K562 (cell line): ENCODE results near the gene HOXB8. TPM values are rescaled to one million over a fixed set of nuclear protein-coding genes. Genes with fewer than 3 reads are reported as not detected.

ENCODE experiments used
- BRD4 ChIP-seq: fragments of 200-600 bp; sonication (generic); IDR thresholded peaks from 2 replicates; pipeline ENCODE4 v1.6.1; 2017; ENCODE audit warnings: inconsistent platforms
- FOXJ3 ChIP-seq: sonication (generic); formaldehyde crosslinking; IDR thresholded peaks from 2 replicates; pipeline ENCODE4 v1.4.0; 2020; ENCODE audit warnings: mild to moderate bottlenecking, missing genetic modification reagents
- HNRNPL ChIP-seq: fragments of 200-400 bp; formaldehyde crosslinking; IDR thresholded peaks from 2 replicates; pipeline ENCODE4 v1.6.1; 2017; ENCODE audit warnings: low read depth, mild to moderate bottlenecking, low read length
- HOXB6 ChIP-seq: fragments of 250-450 bp; sonication (Bioruptor Pico); IDR thresholded peaks from 2 replicates; pipeline ENCODE4 v1.5.1; 2022; ENCODE audit warnings: mild to moderate bottlenecking, borderline replicate concordance
- KAT7 ChIP-seq: sonication (generic); formaldehyde crosslinking; IDR thresholded peaks from 2 replicates; pipeline ENCODE4 v1.8.0; 2022; ENCODE audit warnings: missing genetic modification reagents, mild to moderate bottlenecking, borderline replicate concordance
- MAFF ChIP-seq: IDR thresholded peaks from 2 replicates; pipeline ENCODE4 v1.6.1; 2012; ENCODE audit warnings: low read length, improper control_type of control experiment
- MYNN ChIP-seq, 2 experiments: sonication (generic); formaldehyde crosslinking in 1 of 2; IDR thresholded peaks; 2 replicates each; pipeline versions ENCODE4 v1.5.0 to v1.6.1; 2016 to 2020; ENCODE audit warnings: antibody characterized with exemption in 1 of 2, missing genetic modification reagents in 1 of 2
- NFE2 ChIP-seq: IDR thresholded peaks from 2 replicates; pipeline ENCODE4 v1.6.1; 2014; ENCODE audit warnings: antibody characterized with exemption, low read depth
- NR2C2 ChIP-seq, 2 experiments: fragments of 200-800 bp in 1 of 2; sonication (Bioruptor generic) in 1 of 2; sonication (generic) in 1 of 2; formaldehyde crosslinking in 1 of 2; IDR thresholded peaks; 2 replicates each; pipeline versions ENCODE4 v1.6.1 to v1.8.0; 2016 to 2022; ENCODE audit warnings: mild to moderate bottlenecking in 1 of 2, missing compliant biosample characterization in 1 of 2, missing genetic modification characterization in 1 of 2, missing genetic modification reagents in 1 of 2
- POLR2AphosphoS2 ChIP-seq: IDR thresholded peaks from 2 replicates; pipeline ENCODE4 v1.6.1; 2012; ENCODE audit warnings: low read length, improper control_type of control experiment
- POLR2AphosphoS5 ChIP-seq: IDR thresholded peaks from 2 replicates; pipeline ENCODE4 v1.6.1; 2011; ENCODE audit warnings: mild to moderate bottlenecking, low read depth, low read length, moderate library complexity; ENCODE audit not compliant: control insufficient read depth, insufficient read depth
- SMAD2 ChIP-seq: fragments of 150-350 bp; IDR thresholded peaks from 2 replicates; pipeline ENCODE4 v1.6.1; 2014; ENCODE audit warnings: low read depth, mild to moderate bottlenecking, low read length
- STAT5B ChIP-seq: fragments of 250-450 bp; sonication (Bioruptor Pico); IDR thresholded peaks from 2 replicates; pipeline ENCODE4 v1.8.0; 2021; ENCODE audit warnings: mild to moderate bottlenecking, inconsistent platforms
- XRCC4 ChIP-seq: IDR thresholded peaks from one replicate; pipeline ENCODE4 v1.6.1; 2011; ENCODE audit not compliant: insufficient read depth, insufficient read length; ENCODE audit errors: extremely low read depth
- ZC3H4 ChIP-seq: sonication (generic); formaldehyde crosslinking; IDR thresholded peaks from 2 replicates; pipeline ENCODE4 v1.9.0; 2021; ENCODE audit warnings: missing genetic modification reagents, borderline replicate concordance
- ZC3H8 ChIP-seq: fragments of 450-650 bp; IDR thresholded peaks from 2 replicates; pipeline ENCODE4 v1.6.1; 2017
- ZKSCAN3 ChIP-seq: fragments of 250-450 bp; sonication (Bioruptor Pico); IDR thresholded peaks from 2 replicates; pipeline ENCODE4 v1.4.0; 2020
- ZNF239 ChIP-seq: fragments of 250-450 bp; sonication (Bioruptor Pico); IDR thresholded peaks from 2 replicates; pipeline ENCODE4 v1.4.0; 2020; ENCODE audit warnings: mild to moderate bottlenecking
- polyA plus RNA-seq, 8 experiments: library from polyadenylated mRNA; depleted of rRNA in 4 of 8; stranded (reverse) in 5 of 8; unstranded in 3 of 8; fragments of >200 nt; fragmentation: Nextera tagmentation in 2 of 8; fragmentation: Illumina TruSeq in 1 of 8; extraction: Ambion mirVana in 2 of 8; extraction: Trizol in 1 of 8; gene quantifications; 2 replicates each; pipeline versions ENCODE4 v1.2.1 to v1.2.3, GENCODE V29; 2011 to 2014; ENCODE audit warnings: inconsistent platforms in 1 of 8, missing spikeins in 1 of 8
- total RNA-seq, 7 experiments: library from RNA; depleted of rRNA in 6 of 7; stranded (reverse); fragments of >200 nt in 6 of 7; fragmentation: Illumina TruSeq in 2 of 7; extraction: Trizol in 2 of 7; gene quantifications; 2 replicates each; pipeline versions ENCODE4 v1.2.1 to v1.2.3, GENCODE V29; 2011 to 2021; ENCODE audit warnings: low replicate concordance in 1 of 7
- TF ChIP-seq, protein P1 (sequence below): IDR thresholded peaks from 2 replicates; pipeline ENCODE4 v1.6.1; 2014; ENCODE audit warnings: antibody characterized with exemption
- TF ChIP-seq, protein P2 (sequence below): fragments of 450-650 bp; IDR thresholded peaks from 2 replicates; pipeline ENCODE4 v1.6.1; 2016; ENCODE audit warnings: mild to moderate bottlenecking
- TF ChIP-seq, protein P3 (sequence below): fragments of 250-450 bp; sonication (Bioruptor Pico); IDR thresholded peaks from 2 replicates; pipeline ENCODE4 v1.8.0; 2021; ENCODE audit warnings: moderate library complexity, mild to moderate bottlenecking, inconsistent platforms

The HOXB8 gene
- total and polyA plus RNA-seq, 9 of the 15 experiments (the other 6 are each of a cell fraction or from before 2014, with no cell fraction given) = 0.52 to 23.8 (median 3.6) TPM

DNA sequence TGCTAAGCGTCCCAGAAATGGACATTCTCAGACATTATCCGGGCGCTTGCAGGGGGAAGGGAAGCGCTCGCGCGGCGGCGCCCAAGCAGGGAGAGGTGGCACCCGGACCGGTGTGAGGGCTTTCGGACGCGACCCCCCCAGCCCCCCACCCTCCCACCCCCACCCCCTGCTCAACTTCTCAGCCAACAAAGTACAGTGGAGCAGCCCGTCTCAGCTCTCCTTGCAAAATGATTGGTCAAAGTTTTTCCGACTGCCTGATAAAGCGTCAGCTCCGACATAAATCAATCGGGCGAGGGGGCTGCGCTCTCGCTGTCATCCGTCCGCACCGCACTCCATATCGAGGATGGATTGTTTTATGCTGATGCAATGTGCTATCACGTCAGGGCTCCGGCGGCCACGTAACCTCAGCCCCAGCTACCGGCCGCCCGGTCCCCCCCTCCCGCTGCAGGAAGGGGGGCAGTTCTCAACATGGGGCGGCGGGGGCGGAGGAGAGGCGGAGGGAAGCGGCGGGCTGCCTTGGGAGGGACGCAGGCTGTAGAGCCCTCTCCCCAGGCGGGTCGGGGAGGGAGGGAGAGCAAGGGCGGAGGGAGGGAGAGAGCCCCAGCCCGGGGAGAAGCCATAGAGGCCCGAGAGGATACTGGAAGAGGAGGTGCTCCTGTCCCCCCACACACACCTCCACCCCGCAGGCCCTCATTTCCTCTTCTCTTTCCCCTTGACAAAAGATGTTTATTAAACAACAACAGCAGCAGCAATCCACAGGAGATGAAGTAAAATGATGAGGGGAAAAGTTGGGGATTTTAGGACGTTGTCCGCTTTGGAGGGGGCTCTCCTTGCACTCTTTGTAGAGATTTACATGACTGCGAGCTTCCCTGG lies 11.4 kb upstream of the HOXB8 start, which contains the start of gene HOXB9 (continued):
- TF ChIP-seq, protein P1, sequence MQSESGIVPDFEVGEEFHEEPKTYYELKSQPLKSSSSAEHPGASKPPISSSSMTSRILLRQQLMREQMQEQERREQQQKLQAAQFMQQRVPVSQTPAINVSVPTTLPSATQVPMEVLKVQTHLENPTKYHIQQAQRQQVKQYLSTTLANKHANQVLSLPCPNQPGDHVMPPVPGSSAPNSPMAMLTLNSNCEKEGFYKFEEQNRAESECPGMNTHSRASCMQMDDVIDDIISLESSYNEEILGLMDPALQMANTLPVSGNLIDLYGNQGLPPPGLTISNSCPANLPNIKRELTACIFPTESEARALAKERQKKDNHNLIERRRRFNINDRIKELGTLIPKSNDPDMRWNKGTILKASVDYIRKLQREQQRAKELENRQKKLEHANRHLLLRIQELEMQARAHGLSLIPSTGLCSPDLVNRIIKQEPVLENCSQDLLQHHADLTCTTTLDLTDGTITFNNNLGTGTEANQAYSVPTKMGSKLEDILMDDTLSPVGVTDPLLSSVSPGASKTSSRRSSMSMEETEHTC = no peak; the same call in 1 of the 2 replicates
- TF ChIP-seq NFE2 (peak; percentile 73), STAT5B (no peak), HOXB6 (no peak), POLR2AphosphoS5 (peak; percentile 62), KAT7 (CRISPR knock-in tag) (peak; percentile 24; the same call in 1 of the 2 replicates), SMAD2 (no peak), ZC3H4 (CRISPR knock-in tag) (no peak), ZNF239 (no peak), XRCC4 (no peak), POLR2AphosphoS2 (0 out of 2 replicates have a peak, but pooled peaks have one; percentile 75), BRD4 (no peak), MYNN (IDR thresholded peaks at IDR 0.05) (no peak; the same call in 1 of the 2 replicates), MYNN (CRISPR knock-in tag; IDR thresholded peaks at IDR 0.05) (no peak), ZKSCAN3 (CRISPR knock-in tag) (no peak), NR2C2 (CRISPR knock-in tag; IDR thresholded peaks at IDR 0.05) (0 out of 2 replicates have a peak, but pooled peaks have one; percentile 35), NR2C2 (tag; IDR thresholded peaks at IDR 0.05) (peak; percentile 59), HNRNPL (no peak), MAFF (peak; percentile 45), ZC3H8 (no peak), FOXJ3 (CRISPR knock-in tag) (no peak)
- TF ChIP-seq, protein P2, sequence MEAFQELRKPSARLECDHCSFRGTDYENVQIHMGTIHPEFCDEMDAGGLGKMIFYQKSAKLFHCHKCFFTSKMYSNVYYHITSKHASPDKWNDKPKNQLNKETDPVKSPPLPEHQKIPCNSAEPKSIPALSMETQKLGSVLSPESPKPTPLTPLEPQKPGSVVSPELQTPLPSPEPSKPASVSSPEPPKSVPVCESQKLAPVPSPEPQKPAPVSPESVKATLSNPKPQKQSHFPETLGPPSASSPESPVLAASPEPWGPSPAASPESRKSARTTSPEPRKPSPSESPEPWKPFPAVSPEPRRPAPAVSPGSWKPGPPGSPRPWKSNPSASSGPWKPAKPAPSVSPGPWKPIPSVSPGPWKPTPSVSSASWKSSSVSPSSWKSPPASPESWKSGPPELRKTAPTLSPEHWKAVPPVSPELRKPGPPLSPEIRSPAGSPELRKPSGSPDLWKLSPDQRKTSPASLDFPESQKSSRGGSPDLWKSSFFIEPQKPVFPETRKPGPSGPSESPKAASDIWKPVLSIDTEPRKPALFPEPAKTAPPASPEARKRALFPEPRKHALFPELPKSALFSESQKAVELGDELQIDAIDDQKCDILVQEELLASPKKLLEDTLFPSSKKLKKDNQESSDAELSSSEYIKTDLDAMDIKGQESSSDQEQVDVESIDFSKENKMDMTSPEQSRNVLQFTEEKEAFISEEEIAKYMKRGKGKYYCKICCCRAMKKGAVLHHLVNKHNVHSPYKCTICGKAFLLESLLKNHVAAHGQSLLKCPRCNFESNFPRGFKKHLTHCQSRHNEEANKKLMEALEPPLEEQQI = no peak
- TF ChIP-seq, protein P3, sequence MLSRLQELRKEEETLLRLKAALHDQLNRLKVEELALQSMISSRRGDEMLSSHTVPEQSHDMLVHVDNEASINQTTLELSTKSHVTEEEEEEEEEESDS = no peak
